COLO668 (cell line): ENCODE data around the gene UVSSA.
"Not testable (repeated sequence)": the region's sequence is repeated elsewhere in the genome, so short reads cannot be mapped to it uniquely, and the experiment has no call there.

Experiments
- DNase-seq: peaks from one replicate; lab custom pipeline; 2025; ENCODE audit not compliant: unreplicated experiment; lab: John Stamatoyannopoulos, UW

UVSSA gene

DNA sequence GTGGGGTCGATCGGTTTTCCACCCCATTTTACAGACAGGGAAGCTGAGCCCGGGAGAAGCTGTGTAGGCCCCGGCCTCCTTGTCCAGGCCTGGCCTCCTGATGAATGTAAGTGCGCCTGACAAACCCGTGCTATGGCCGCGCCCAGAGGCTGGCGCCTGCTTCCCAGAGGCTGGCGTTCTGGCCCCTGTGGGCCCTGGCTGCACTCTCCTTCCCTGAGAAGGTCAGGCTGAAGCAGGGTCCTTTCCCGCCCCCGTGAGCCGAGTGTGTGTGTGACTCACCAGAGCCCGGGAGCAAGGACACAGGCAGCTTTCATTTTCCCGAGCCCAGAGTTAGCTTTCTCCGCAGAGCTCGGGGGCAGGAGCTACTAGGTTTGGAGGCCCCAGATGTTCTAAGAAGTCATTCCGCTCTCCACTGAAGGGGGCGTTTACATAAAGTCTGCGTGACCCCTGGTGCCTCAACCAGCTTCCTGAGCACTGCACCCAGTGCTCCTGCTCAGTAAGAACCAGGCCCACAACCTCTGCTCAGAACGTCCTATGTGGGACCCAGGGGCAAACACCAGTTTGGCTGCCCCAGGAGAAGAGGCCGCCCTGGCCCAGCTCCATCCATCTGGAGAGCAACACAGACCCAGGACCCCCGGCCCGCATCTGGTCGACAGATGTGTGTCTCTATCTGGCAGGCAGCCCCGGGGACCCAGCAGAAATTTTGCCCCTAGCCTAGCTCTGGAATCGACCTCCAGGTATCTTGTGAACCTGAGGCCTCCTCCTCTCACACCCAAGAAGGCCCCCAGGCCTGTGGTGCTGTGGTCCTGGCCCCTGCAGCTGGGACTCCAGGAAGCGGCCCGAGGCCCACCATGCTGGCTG is 13.6 kb downstream of the UVSSA start:
- no peak for DNase-seq

DNA sequence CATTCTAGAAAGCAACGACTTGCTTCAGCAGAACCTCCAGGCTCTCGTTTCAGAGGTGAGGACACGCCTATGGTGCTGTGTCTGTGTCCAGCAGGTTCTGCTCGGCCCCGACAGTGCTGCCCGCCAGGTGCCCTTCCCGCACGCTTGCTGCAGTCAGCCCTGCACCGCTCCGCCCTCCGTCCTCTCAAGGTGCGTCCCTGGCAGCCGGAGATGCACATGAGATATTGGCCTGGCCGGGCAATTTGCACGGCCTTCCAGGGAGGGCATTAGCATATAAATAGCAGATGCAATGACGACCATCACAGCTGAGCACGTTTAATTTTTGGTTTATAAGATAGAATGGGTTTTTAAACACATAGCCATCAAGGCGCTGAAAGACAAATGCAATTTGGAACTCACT is 14.4 kb downstream of the UVSSA start:
- DNase-seq = no peak

GRCh38 chr4:1362046-1362445 is 15.0 kb downstream of the UVSSA start:
- no peak for DNase-seq

- no peak for DNase-seq
Observed at GRCh38 chr4:1362521-1362920, 15.5 kb downstream of the UVSSA start.

- no peak for DNase-seq
Observed at GRCh38 chr4:1363513-1363912, 16.5 kb downstream of the UVSSA start.

GRCh38 chr4:1364217-1364616 is 17.2 kb downstream of the UVSSA start:
- no peak for DNase-seq

DNA sequence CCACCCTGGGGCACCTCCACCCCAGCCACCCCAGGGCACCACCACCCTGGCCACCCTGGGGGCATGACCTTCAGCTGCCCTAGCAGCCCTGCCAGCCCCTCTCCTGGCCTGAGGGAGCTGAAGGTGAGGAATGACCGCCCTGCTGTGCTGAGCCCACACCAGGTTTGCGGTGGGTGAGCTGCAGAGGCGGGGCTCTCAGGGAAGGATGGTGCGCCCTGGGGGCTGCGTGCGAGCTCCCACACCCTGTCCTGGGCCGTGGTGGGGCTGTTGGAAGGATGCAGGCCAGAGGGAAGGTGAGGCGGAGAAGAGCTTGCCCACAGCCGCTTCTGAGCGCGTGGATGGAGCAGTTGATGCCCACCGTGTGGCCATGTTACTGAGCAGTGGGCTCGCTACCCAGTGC is 17.7 kb downstream of the UVSSA start:
- no peak for DNase-seq

GRCh38 chr4:1365271-1366178 is 18.5 kb downstream of the UVSSA start:
- peak; percentile 94 for DNase-seq

- no peak for DNase-seq
Observed at GRCh38 chr4:1366371-1367229, 19.6 kb downstream of the UVSSA start.

- no peak for DNase-seq
Observed at GRCh38 chr4:1367230-1367935, 20.4 kb downstream of the UVSSA start.

DNA sequence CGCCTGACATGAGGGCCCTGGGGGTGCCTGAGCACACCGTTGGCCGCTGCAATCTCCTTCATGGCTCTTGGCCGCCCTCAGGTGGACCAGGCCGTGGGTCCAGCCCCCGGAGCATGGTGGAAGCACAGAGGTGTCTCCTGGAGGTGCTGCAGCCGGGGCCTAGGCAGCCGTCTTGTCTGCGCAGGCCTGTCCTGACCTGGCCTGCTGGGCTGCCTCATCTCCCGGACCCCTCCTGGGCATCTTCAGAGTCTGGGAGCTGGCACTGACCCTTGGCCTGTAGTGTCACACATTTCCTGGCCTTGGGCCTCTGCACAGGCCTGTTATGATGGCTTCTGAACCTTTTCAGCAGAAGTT is 20.9 kb downstream of the UVSSA start:
- DNase-seq = no peak

GRCh38 chr4:1368421-1369090 is 21.5 kb downstream of the UVSSA start:
- peak; percentile 8 for DNase-seq

GRCh38 chr4:1369091-1369450 is 22.1 kb downstream of the UVSSA start:
- no peak for DNase-seq

DNA sequence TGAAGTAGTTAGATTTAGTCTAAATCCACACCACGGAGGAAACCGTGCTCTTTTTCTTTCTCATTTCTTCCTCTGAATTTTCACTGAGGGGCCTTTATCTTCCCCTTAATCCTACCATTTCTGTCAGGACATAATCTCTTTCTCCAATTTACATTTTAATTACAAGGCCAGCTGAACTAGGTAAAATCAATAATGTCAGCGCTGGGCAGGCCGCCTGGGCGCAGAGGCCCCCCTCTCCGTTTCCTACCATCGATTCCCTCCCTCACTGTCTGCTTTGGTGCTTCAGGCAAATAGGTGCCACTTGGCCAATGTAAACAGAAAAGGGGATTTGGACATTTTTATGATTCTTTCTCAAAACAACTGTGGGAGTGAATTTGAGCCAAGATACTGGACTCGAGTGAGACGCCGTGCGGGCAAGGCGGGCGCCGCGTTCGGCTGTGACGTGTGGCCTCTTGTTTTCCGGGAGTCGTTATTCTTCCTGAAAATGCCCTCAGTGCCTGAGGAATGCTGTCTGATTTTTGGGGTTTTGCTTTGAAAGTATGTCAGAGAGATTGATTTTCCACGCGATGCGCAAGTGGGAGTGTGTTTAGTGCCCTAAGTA is 22.6 kb downstream of the UVSSA start:
- no peak for DNase-seq

DNA sequence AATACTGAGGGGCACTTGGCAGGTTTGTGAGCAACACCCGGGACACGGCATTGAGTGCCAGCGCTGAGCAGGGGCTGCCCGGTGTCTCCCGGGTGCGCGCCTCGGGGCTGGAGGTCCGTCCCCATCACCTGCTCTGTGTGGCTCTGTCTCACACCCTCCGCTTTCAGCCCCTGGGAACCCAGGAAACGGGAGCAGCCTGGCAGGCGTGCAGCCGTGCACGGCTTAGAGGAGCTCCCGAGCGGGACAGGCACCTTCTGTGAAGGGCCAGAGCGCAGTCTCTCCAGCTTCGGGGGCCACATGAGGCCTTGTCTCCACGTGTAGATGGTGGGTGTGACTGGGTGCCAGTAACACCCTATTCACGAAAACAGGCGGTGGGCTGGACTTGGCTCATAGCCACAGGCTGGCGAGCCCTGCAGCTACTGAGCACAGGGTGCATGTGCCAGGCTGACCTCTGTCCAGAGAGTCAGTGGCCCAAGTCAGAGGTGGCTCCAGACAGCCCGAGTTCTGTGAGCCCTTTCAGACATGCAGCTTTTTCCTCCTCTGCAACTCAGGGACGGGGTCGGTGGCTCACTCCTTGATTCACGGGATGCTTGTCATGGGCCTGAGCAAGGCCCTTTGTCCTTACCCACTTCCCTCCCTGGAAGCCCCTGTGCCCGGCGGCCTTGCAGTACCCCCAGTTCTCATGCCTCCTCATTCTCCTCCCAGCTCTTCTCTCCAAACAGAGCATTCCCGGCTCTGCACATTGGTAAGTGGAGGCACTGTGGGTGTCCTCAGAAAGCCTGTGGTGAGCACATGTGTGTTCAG is 23.5 kb downstream of the UVSSA start:
- no peak for DNase-seq

DNA sequence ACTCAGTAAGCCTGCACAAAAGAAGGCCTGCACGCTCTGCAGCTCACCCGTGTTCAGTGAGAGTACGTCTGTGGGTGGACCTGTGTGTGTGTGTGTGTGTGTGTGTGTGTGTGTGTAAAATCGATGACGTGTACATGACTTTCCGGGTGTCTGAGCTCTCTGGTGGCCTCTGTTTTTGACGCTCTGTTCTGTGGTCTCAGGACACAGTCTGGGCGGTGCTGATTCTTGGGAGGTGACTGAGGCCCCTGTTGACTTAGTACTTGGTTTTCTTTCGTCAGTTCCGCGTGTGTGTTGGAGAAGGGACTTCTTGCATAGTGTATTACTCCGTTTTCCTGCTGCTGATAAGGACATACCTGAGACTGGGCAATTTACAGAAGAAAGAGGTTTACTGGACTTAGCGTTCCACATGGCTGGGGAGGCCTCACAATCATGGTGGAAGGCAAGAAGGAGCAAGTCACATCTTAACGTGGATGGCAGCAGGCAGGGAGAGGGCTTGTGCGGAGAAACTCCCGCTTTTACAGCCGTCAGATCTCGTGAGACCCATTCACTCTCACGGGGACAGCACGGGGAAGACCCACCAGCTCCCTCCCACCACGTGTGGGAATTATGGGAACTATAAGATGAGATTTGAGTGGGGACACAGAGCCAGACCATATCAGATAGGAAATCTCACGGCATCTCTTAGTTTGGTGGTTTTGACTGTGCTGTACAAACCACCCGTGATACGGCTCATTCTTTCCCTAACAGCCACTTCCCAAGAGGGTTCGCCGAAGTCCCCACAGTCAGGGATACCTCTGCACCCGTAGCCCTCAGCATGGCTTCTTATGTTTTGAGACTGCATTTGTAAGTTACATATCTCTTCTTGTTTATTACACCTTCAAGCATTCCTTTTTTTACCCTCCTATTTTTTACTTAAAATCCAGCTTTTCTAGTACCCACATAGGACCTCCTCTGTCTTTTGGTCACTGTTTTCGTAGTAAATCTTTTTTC is 24.5 kb downstream of the UVSSA start:
- no peak for DNase-seq

DNA sequence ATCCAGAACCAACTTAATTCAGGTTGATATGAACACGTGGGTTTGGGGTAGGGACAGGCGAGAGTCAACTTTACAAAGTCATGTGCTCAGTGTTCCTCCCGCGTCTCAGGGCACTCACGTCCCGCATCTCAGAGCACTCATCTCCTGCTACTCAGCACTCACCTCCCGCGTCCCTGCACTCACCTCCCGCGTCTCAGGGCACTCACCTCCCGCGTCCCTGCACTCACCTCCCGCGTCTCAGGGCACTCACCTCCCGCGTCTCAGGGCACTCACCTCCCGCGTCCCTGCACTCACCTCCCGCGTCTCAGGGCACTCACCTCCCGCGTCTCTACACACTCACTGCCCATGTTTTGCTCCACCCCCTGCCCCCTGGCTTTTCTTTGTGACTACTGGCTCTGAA is 25.6 kb downstream of the UVSSA start:
- DNase-seq = not testable (repeated sequence)
